ENCODE results near the gene RNF14.

The RNF14 gene

DNA sequence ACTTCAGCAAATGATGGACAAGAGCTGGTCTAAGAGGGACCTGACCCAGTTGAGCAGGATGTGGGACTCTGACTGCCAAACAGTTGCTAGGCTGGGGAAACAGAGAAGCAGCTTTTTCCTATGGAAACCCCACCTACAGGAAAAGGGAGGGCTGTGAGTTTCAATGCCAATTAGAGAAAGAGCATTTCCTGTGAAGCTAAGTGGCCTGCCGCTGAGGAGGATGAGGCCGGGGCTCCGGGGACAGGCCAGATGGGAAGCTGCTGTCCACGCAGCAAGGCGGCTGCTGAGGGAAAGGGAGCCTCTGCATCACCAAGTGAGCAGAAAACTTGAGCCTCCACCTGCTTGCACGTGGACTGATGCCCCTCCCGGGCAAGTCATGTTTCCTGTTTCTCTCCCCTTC lies 10.8 kb upstream of the RNF14 start, which contains the start of gene PCDH12:
Gene PCDH12 (minus strand): TSS at position 90 of the 400 bp plus-strand sequence. CDS start 351 bp downstream, outside the sequence.
- TF ChIP-seq, protein P1, sequence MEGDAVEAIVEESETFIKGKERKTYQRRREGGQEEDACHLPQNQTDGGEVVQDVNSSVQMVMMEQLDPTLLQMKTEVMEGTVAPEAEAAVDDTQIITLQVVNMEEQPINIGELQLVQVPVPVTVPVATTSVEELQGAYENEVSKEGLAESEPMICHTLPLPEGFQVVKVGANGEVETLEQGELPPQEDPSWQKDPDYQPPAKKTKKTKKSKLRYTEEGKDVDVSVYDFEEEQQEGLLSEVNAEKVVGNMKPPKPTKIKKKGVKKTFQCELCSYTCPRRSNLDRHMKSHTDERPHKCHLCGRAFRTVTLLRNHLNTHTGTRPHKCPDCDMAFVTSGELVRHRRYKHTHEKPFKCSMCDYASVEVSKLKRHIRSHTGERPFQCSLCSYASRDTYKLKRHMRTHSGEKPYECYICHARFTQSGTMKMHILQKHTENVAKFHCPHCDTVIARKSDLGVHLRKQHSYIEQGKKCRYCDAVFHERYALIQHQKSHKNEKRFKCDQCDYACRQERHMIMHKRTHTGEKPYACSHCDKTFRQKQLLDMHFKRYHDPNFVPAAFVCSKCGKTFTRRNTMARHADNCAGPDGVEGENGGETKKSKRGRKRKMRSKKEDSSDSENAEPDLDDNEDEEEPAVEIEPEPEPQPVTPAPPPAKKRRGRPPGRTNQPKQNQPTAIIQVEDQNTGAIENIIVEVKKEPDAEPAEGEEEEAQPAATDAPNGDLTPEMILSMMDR (IDR thresholded peaks at IDR 0.05; ENCODE audit: borderline replicate concordance, insufficient read depth, low read depth, low read length): no peak
- no peak within 1 kb of the TSS for H3K4me3 ChIP-seq (ENCODE audit: low read depth, low read length)

DNA sequence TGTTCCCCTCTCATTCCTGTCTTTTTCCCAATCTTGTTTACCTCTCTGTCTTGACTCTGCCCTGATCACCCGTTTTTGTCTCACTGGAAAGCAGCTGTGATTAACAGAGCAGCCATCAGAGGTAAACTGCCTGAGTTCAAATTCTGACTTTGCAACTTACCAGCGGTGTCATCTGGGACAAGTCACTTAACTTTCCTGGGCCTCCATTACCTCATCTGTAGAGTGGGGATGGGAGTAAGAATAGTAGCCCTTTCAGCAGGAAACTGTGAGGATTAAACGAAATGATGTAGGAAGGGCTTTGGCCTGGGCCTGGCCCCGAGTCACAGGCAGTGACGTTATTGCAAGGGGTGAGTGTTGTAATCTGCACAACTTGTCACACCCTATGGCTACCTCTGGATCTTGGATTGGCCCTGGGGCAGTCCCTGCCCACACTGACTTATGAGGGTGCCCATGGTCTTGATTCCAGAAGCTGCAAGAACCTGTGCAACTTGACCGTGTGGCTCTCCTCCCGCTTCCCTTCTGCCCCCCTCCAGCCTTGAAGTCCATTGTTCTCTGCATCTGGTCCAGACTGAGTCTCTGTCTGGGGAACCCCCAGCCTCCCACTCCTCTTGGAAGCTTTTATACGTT lies 10.2 kb upstream of the RNF14 start:
- H3K4me3 ChIP-seq (ENCODE audit: low read depth, low read length): no peak overlapping the region
- TF ChIP-seq, protein P1 (IDR thresholded peaks at IDR 0.05; ENCODE audit: borderline replicate concordance, insufficient read depth, low read depth, low read length): no peak

DNA sequence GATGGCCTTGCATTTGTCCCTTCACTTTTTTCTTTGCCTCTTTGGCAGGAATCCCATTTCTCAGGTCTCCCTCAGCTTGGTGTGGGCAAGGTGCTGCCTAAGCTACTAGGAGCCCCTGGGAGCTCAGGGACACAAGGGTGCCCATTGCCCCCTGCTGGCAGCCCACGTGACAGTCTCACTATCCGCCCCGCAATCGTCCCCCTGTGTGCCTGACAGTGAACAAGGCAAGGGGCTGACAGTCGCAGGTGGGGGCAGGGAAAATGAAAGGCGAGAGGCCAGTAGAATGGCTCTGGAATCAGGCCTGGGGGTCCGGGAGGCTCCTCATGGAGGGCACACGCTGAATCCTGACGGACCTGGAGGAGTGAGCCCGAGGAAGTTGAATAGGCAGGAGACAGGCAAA lies 8.9 kb upstream of the RNF14 start:
- H3K4me3 ChIP-seq (ENCODE audit: low read depth, low read length): no peak overlapping the region
- TF ChIP-seq, protein P1 (IDR thresholded peaks at IDR 0.05; ENCODE audit: borderline replicate concordance, insufficient read depth, low read depth, low read length): peak; percentile 39; the same call in 1 of the 2 replicates

DNA sequence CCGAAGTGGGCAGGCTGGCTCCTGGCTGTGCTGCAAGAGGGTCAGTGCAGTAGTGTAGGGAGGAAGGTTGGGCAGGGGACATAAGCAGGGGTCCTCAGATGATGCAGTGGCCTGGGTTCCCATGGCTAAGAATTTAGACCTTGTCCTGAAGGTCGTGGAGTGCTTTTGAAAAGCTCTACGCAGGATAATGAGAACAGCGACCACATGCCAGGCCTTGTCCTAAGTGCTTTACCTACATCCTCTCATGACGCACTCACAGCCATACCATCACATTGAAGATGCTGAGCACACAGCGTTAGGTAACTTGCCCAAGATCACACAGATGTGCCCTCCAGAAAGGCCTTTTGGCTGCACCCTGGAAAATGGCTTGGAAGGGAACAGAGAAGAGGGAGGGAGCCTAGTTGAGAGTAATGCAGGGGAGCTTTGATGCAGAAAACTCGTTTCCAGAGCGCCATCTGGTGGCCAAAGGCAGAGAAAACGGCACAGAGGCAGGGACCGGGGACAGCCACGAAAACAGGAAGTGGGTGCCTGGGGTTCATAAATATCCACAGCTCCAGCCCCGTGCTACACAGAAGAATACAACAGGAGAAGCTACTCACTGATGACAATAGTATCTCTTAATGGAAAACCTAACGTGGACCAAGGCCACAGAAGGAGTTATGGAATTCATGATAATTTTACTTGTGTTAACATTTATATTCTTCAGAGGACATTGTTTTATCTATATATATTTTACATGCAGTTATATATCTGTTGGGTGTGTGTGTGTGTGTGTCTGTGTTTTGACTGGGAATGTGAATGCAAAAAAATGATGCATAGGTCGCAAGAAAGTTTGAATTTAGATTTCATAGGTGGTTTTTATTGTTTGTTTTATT lies 8.2 kb upstream of the RNF14 start:
- H3K4me3 ChIP-seq (ENCODE audit: low read depth, low read length): no peak overlapping the region
- TF ChIP-seq, protein P1 (IDR thresholded peaks at IDR 0.05; ENCODE audit: borderline replicate concordance, insufficient read depth, low read depth, low read length): peak; percentile 78

DNA sequence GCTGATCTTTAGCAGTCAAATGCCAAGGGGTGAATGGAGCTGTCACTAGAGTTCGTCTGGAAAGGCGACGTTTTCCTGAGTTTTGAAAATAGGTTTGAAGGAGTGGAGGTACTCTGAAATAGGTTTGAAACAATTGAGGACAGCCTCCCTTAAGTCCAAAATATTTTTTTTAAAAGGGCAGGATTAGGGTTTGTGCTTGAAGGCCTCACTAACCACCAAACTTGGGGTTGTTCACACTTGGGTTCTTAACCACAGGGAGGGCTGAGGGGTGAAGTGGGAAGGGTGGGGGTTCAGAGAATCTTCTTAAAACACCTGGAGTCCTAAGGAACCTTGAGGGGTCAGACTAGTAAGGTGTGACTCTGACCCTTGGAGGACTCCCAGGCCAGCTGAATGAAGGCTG lies 7.4 kb upstream of the RNF14 start:
- TF ChIP-seq, protein P1 (IDR thresholded peaks at IDR 0.05; ENCODE audit: borderline replicate concordance, insufficient read depth, low read depth, low read length): no peak
- no peak overlapping the region for H3K4me3 ChIP-seq (ENCODE audit: low read depth, low read length)

- TF ChIP-seq, protein P1 (IDR thresholded peaks at IDR 0.05; ENCODE audit: borderline replicate concordance, insufficient read depth, low read depth, low read length): no peak
- H3K4me3 ChIP-seq (ENCODE audit: low read depth, low read length): no peak overlapping the region
These were observed 5.2 kb upstream of the RNF14 start for GRCh38 chr5:141963701-141964100.

Measured in GM12875 (cell line).